SU-DHL-6 (cell line): ENCODE results near the gene DMD.

Source experiments
- EZH2phosphoT487 ChIP-seq: fragments of 200-600 bp; sonication (generic), shearing (Covaris generic); conservative IDR thresholded peaks from 2 replicates; pipeline ENCODE4 v1.6.1; 2018; ENCODE audit warnings: mild to moderate bottlenecking, antibody characterized with exemption, low read length, moderate library complexity, mixed read lengths
- TF ChIP-seq, protein P1 (sequence below): fragments of 200-600 bp; sonication (generic); IDR thresholded peaks from one replicate; pipeline ENCODE4 v1.5.1; 2017; ENCODE audit warnings: antibody characterized with exemption, mild to moderate bottlenecking, low read length, moderate library complexity; ENCODE audit not compliant: insufficient read depth, poor library complexity, severe bottlenecking

DNA sequence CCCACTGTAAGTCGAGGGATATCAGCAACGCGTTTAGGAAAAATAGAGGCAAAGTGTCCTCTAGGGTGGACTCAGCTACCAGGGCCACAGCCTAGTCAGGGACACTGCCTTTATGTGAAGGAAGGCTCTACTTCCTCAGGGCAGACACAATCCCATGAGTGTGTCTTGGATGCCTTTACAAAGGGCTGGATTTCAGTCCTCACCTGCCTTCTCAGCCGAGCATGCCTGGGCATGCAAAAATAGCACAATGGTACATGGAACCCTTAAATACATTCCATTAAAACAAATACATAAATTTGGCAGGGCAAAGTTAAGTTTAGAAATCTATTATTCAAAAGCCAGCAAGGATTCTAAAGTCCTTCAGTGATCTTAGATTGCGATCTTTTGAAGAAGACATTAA is 51.1 kb downstream of the DMD start:
- TF ChIP-seq, protein P1, sequence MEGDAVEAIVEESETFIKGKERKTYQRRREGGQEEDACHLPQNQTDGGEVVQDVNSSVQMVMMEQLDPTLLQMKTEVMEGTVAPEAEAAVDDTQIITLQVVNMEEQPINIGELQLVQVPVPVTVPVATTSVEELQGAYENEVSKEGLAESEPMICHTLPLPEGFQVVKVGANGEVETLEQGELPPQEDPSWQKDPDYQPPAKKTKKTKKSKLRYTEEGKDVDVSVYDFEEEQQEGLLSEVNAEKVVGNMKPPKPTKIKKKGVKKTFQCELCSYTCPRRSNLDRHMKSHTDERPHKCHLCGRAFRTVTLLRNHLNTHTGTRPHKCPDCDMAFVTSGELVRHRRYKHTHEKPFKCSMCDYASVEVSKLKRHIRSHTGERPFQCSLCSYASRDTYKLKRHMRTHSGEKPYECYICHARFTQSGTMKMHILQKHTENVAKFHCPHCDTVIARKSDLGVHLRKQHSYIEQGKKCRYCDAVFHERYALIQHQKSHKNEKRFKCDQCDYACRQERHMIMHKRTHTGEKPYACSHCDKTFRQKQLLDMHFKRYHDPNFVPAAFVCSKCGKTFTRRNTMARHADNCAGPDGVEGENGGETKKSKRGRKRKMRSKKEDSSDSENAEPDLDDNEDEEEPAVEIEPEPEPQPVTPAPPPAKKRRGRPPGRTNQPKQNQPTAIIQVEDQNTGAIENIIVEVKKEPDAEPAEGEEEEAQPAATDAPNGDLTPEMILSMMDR = no peak
- no peak for TF ChIP-seq EZH2phosphoT487
